OCI-LY3 (cell line): ENCODE results near the gene RIPOR1.

Experiments used
- H2AFZ ChIP-seq: fragments of 200-600, 300-600 bp; shearing (Covaris generic); 2 replicates; pipeline ENCODE4 v1.6.0; 2014; ENCODE audit warnings: antibody characterized with exemption, low read depth, low read length
- H3K27ac ChIP-seq: fragments of 200-600, 300-600 bp; sonication (generic); 2 replicates; pipeline ENCODE4 v1.5.1; 2014; ENCODE audit warnings: mild to moderate bottlenecking, low read length, moderate library complexity, mixed read lengths
- H3K27me3 ChIP-seq: fragments of 200-600, 300-600 bp; sonication (generic); 2 replicates; pipeline ENCODE4 v1.6.1; 2014; ENCODE audit warnings: low read depth, low read length, mixed read lengths
- H3K36me3 ChIP-seq: fragments of 200-600, 300-600 bp; sonication (generic); replicated peaks from 2 replicates; pipeline ENCODE3; 2014; ENCODE audit warnings: low read depth, low read length, mixed read lengths
- H3K4me1 ChIP-seq: fragments of 300-600, 200-600 bp; sonication (generic); 2 replicates; pipeline ENCODE4 v1.6.1; 2014; ENCODE audit warnings: low read length, mixed read lengths
- H3K4me2 ChIP-seq: fragments of 200-600, 300-600 bp; sonication (generic); 2 replicates; pipeline ENCODE4 v1.6.1; 2014; ENCODE audit warnings: low read length, mixed read lengths
- H3K4me3 ChIP-seq: fragments of 300-600, 200-600 bp; sonication (generic); 2 replicates; pipeline ENCODE4 v1.5.1; 2014; ENCODE audit warnings: antibody characterized with exemption, mild to moderate bottlenecking, low read length, moderate library complexity
- H3K79me2 ChIP-seq: fragments of 300-600, 200-600 bp; shearing (Covaris generic); 2 replicates; pipeline ENCODE4 v1.6.1; 2014; ENCODE audit warnings: mild to moderate bottlenecking, low read length, mixed read lengths
- H3K9ac ChIP-seq: fragments of 300-600, 200-600 bp; shearing (Covaris generic); 2 replicates; pipeline ENCODE4 v1.6.0; 2014; ENCODE audit warnings: mild to moderate bottlenecking, low read length, moderate library complexity
- H3K9me3 ChIP-seq: fragments of 200-600, 300-600 bp; shearing (Covaris generic); 2 replicates; pipeline ENCODE4 v1.6.1; 2014; ENCODE audit warnings: low read length, mixed read lengths; ENCODE audit not compliant: insufficient read depth
- H4K20me1 ChIP-seq: fragments of 200-600, 300-600 bp; sonication (generic); 2 replicates; pipeline ENCODE4 v1.6.1; 2016; ENCODE audit warnings: low read length, mixed read lengths; ENCODE audit not compliant: insufficient read depth
- CTCF ChIP-seq: fragments of 200-600, 300-600 bp; sonication (generic); IDR thresholded peaks from 2 replicates; pipeline ENCODE4 v1.5.1; 2014; ENCODE audit warnings: antibody characterized with exemption, low read length, low read depth
- EZH2phosphoT487 ChIP-seq: fragments of 200-600 bp; shearing (Covaris generic); IDR thresholded peaks from 2 replicates; pipeline ENCODE4 v1.6.1; 2018; ENCODE audit warnings: antibody characterized with exemption, mixed run types, low read depth

Gene RIPOR1

GRCh38 chr16:67516296-67517154 is 12.1 kb upstream of the RIPOR1 start:
- peak overlapping the region; percentile 93 for H3K27ac ChIP-seq
- H3K9ac ChIP-seq = peak overlapping the region; percentile 86; the same call in 1 of the 2 replicates
- TF ChIP-seq EZH2phosphoT487 = no peak

GRCh38 chr16:67517155-67517445 is 11.5 kb upstream of the RIPOR1 start:
- Histone ChIP-seq H2AFZ (no peak overlapping the region; the same call in 1 of the 2 replicates), H4K20me1 (no peaks in the 10 kb centered on the region), H3K9me3 (no peaks in the 10 kb centered on the region), H3K79me2 (no peaks in the 10 kb centered on the region), H3K9ac (peak overlapping the region; percentile 86), H3K27me3 (no peaks in the 10 kb centered on the region), H3K4me2 (peak overlapping the region; percentile 99), H3K36me3 (no peaks in the 10 kb centered on the region), H3K4me3 (no peak overlapping the region), H3K27ac (peak overlapping the region; percentile 93), H3K4me1 (peaks cover 72% of the 10 kb centered on the region)
- TF ChIP-seq CTCF = no peak
- no peak for TF ChIP-seq EZH2phosphoT487

More at GRCh38 chr16:67516296-67517154, 12.1 kb upstream of the RIPOR1 start:
- H3K4me1 ChIP-seq = peaks cover 68% of the 10 kb centered on the region
- H3K4me2 ChIP-seq = peak overlapping the region; percentile 99
- no peaks in the 10 kb centered on the region for H3K27me3 ChIP-seq
- no peaks in the 10 kb centered on the region for H3K79me2 ChIP-seq
- 0 out of 2 replicates have a peak overlapping the region, but pooled peaks have one; percentile 15 for H2AFZ ChIP-seq
- H4K20me1 ChIP-seq = no peaks in the 10 kb centered on the region
- no peaks in the 10 kb centered on the region for H3K36me3 ChIP-seq
- H3K4me3 ChIP-seq = no peak overlapping the region
- H3K9me3 ChIP-seq = no peaks in the 10 kb centered on the region

- H3K36me3 ChIP-seq = no peaks in the 10 kb centered on the region
- no peaks in the 10 kb centered on the region for H4K20me1 ChIP-seq
- H3K27me3 ChIP-seq = no peaks in the 10 kb centered on the region
- H2AFZ ChIP-seq = 0 out of 2 replicates have a peak overlapping the region, but pooled peaks have one; percentile 10
- no peaks in the 10 kb centered on the region for H3K79me2 ChIP-seq
- H3K4me2 ChIP-seq = peak overlapping the region; percentile 99
- H3K27ac ChIP-seq = peak overlapping the region; percentile 93
- no peaks in the 10 kb centered on the region for H3K9me3 ChIP-seq
- TF ChIP-seq EZH2phosphoT487 (no peak), CTCF (no peak)
- H3K4me1 ChIP-seq = peaks cover 72% of the 10 kb centered on the region
- H3K9ac ChIP-seq = peak overlapping the region; percentile 86
- H3K4me3 ChIP-seq = peak overlapping the region; percentile 75
These were observed 10.8 kb upstream of the RIPOR1 start for GRCh38 chr16:67517661-67518423.

- H2AFZ ChIP-seq = peak overlapping the region; percentile 10; the same call in 1 of the 2 replicates
- no peaks in the 10 kb centered on the region for H3K36me3 ChIP-seq
- H3K4me3 ChIP-seq = peak overlapping the region; percentile 75
- peaks cover 68% of the 10 kb centered on the region for H3K4me1 ChIP-seq
- no peaks in the 10 kb centered on the region for H4K20me1 ChIP-seq
- TF ChIP-seq EZH2phosphoT487 (no peak), CTCF (peak; percentile 26; the same call in 1 of the 2 replicates)
- H3K9me3 ChIP-seq = no peaks in the 10 kb centered on the region
- peak overlapping the region; percentile 86 for H3K9ac ChIP-seq
- no peaks in the 10 kb centered on the region for H3K27me3 ChIP-seq
- no peaks in the 10 kb centered on the region for H3K79me2 ChIP-seq
- peak overlapping the region; percentile 99 for H3K4me2 ChIP-seq
- peak overlapping the region; percentile 93 for H3K27ac ChIP-seq
These were observed 10.0 kb upstream of the RIPOR1 start for GRCh38 chr16:67518676-67519075.
